Thymus (tissue), 11 donors: Measurements from ENCODE around the gene KCNMA1. TPM values are rescaled to one million over a fixed set of nuclear protein-coding genes. Genes with fewer than 3 reads are reported as not detected.

Experiments
- DNase-seq, 9 donors: peaks; one replicate each; pipeline ENCODE4 v3.0.0-alpha.2; 2013; ENCODE audit warnings: low spot score in 9 of 9, low read depth in 6 of 9, missing footprints in 1 of 9
- H3K27ac ChIP-seq, 2 donors: one replicate each; pipeline ENCODE4 v1.5.1; 2013; ENCODE audit warnings: control low read depth in 1 of 2, low read depth in 1 of 2, low read length in 1 of 2, mild to moderate bottlenecking in 1 of 2, moderate library complexity in 1 of 2
- H3K27me3 ChIP-seq, 2 donors: one replicate each; pipeline ENCODE4 v1.5.1; 2013; ENCODE audit warnings: low read length in 1 of 2; ENCODE audit not compliant: control insufficient read depth in 2 of 2, insufficient read depth in 1 of 2
- H3K36me3 ChIP-seq, 2 donors: one replicate each; pipeline ENCODE4 v1.5.1; 2013; ENCODE audit warnings: low read length in 1 of 2, mild to moderate bottlenecking in 1 of 2, moderate library complexity in 1 of 2; ENCODE audit not compliant: control insufficient read depth in 2 of 2, insufficient read depth in 2 of 2
- H3K4me1 ChIP-seq, 2 donors: one replicate each; pipeline ENCODE4 v1.5.1; 2013; ENCODE audit warnings: low read length in 2 of 2; ENCODE audit not compliant: control insufficient read depth in 2 of 2, insufficient read depth in 2 of 2
- H3K4me3 ChIP-seq, 2 donors: one replicate each; pipeline ENCODE4 v1.5.1; 2013; ENCODE audit warnings: low read length in 2 of 2, control low read depth in 1 of 2, mild to moderate bottlenecking in 1 of 2
- H3K9me3 ChIP-seq, 2 donors: one replicate each; pipeline ENCODE4 v1.5.1; 2013; ENCODE audit warnings: low read length in 1 of 2, mild to moderate bottlenecking in 1 of 2; ENCODE audit not compliant: control insufficient read depth in 2 of 2, insufficient read depth in 1 of 2
- WGBS: extraction: QIAGEN DNeasy Blood & Tissue Kit; methylation state at CpG from one replicate; pipeline ENCODE4 v1.1.7; 2013; 5-methylcytosine and 5-hydroxymethylcytosine counted together
- polyA plus RNA-seq: library from polyadenylated mRNA; stranded (reverse); fragments of 200-250 nt; gene quantifications from one replicate; pipeline ENCODE4 v1.2.3, GENCODE V29; 2013
- total RNA-seq: library from RNA; stranded (reverse); fragments of 120-200 nt; gene quantifications from one replicate; pipeline ENCODE4 v1.2.4, GENCODE V29; 2013
- donor health status: healthy.

Gene KCNMA1
- total and polyA plus RNA-seq, 2 donors: 1.9 to 12.9 TPM

DNA sequence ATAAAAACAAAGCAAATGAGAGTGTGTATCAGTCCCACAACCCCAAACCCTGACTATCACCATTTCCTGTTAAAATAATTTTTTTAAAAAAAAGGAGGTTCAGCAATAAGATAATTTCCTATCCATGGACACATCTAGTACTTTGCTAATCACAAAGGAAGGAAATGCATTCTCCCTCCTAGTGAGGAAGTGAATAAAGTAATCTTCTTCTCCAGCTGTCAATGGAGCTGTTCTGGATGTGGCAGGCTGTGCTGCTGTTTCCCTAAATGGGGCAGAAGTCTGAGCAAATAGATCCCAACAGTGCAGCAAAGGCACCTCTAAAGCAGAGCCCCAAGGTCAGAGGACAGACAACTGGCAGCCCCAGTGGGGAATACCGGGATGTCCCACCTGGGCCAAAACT is 540.0 kb downstream of the KCNMA1 start:
- WGBS: 93% methylated on average over 1 of the region's 1 CpG
- Histone ChIP-seq H3K36me3 (no peaks in the 10 kb centered on the region), H3K9me3 (no peaks in the 10 kb centered on the region), H3K4me1 (no peaks in the 10 kb centered on the region), H3K27ac (no peak overlapping the region), H3K27me3 (no peaks in the 10 kb centered on the region), H3K4me3 (no peak overlapping the region)
- DNase-seq: no peak

GRCh38 chr10:77093126-77093525 is 544.5 kb downstream of the KCNMA1 start:
- H3K36me3 ChIP-seq: no peaks in the 10 kb centered on the region
- 87% methylated on average over 2 of the region's 2 CpGs for WGBS
- H3K9me3 ChIP-seq: no peaks in the 10 kb centered on the region
- no peak overlapping the region for H3K27ac ChIP-seq
- H3K4me3 ChIP-seq: no peak overlapping the region
- H3K4me1 ChIP-seq: no peaks in the 10 kb centered on the region
- DNase-seq: no peak
- no peaks in the 10 kb centered on the region for H3K27me3 ChIP-seq

DNA sequence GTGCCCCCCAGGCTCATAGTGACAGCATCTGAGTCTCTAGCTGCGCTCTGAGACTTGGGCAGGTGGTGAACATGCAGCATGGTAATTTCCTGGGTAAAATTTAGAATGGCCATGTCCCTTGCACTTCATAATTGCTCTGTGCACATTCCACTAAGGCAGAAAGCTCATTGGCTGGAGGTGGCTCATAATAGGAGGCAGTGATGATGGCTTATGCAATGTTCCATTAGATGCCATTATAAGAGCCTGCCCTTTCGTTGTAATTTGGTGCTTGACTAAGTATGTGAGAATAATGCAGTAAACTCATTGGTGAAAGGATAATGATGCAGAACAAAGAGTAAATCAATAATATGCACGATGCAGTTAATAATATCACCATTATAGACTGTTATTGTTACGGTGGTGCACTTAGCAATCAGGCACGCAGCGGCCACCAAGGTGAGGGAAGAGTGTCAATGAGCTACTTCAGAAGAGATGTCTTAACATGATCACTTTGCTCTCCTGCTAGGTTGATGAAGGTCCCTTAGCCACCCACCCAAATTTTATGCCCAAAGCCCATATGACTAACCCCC is 545.9 kb downstream of the KCNMA1 start:
- 85% methylated on average over 6 of the region's 6 CpGs for WGBS
- Histone ChIP-seq H3K27me3 (no peaks in the 10 kb centered on the region), H3K9me3 (no peaks in the 10 kb centered on the region), H3K27ac (no peak overlapping the region), H3K4me3 (no peak overlapping the region), H3K4me1 (no peaks in the 10 kb centered on the region), H3K36me3 (no peaks in the 10 kb centered on the region)
- DNase-seq: no peak

DNA sequence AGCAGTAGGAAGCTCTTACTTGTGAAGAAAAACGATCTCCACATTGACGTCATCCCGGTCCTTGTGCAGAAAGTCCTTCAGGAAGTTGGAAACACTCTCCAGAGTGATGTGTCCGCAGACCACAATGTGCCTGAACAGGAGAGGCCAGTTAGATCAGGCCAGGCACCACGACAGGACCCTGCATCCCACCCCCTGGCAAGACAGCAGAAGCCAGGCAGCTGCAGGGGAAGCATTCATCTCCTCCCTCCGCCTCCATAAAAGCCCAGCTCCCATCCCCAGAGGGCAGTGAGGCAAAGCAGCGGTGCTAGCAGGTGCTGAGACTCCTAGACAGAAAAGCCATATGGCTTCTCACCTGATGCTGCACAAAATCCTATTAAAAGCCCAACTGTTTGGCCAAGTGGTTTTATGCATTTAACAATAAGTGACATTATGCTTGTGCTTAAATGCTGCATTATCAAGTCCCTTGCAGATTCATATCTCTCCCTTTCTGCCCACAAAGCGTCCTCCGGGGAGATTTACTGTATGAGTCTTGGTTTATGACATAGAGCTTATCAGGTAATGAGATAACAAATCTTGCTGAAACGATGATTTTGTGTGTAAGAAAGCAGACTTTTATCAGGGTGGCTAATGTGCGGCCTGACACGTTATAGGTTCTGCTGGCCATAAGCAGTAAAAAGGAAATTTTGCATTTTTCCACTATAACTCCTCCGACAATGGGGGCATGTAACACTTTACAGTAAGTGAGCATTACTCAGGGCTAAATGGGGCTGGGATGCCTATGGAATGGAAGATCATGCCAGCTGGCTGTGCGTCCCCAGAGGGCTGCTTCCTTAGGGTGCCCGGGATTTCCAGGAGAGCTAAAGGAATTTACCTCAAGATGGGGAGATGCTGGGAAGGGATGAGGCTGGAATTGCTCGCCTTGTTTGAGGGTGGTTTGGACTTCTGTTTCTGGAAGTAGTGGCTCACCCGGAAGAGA is 546.9 kb downstream of the KCNMA1 start:
- Histone ChIP-seq H3K27ac (no peak overlapping the region), H3K4me3 (no peak overlapping the region), H3K36me3 (no peaks in the 10 kb centered on the region), H3K9me3 (no peaks in the 10 kb centered on the region), H3K4me1 (no peaks in the 10 kb centered on the region), H3K27me3 (no peaks in the 10 kb centered on the region)
- DNase-seq: no peak
- 89% methylated on average over 17 of the region's 17 CpGs for WGBS

DNA sequence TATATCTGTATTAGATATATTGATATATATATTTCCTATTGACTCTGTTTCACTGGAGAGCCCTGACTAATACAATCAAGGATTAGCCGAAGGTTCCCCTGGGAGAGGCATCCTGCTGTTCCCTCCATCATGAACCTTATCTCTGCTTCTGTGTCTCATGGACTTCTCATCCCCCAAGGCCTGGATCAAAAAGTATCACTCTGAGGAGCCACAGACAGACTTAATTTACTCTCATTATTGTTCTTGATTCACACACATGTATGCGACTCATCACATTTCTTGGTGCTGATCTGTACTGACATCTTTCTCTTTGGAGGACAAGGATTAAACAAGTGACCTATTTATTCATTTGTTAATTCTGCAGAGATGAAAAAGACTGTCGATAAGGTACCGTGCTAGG is 550.2 kb downstream of the KCNMA1 start:
- DNase-seq: no peak
- no peaks in the 10 kb centered on the region for H3K36me3 ChIP-seq
- no peak overlapping the region for H3K27ac ChIP-seq
- over 99% methylated on average over 4 of the region's 4 CpGs for WGBS
- no peaks in the 10 kb centered on the region for H3K9me3 ChIP-seq
- H3K27me3 ChIP-seq: no peaks in the 10 kb centered on the region
- H3K4me3 ChIP-seq: no peak overlapping the region
- no peaks in the 10 kb centered on the region for H3K4me1 ChIP-seq

DNA sequence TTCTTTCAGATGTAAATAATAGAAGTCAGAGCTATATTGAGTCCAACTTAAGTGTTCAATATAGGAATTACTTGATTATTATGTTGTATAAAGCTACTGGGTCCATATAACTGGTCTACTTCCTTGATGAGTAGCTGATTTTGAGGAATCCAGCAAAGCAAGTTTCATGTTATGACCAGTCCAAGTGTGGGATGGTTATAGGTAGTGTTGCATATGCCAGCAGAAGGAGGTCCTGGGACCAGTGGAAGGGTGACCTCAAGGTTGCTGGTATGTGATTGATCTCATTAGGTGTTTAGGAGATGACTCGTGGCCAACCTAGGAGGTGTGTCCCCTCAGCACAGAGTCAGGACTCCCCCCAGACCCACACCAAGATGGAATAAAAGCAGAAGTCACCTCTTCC is 551.5 kb downstream of the KCNMA1 start:
- H3K9me3 ChIP-seq: no peaks in the 10 kb centered on the region
- 95% methylated on average over 1 of the region's 1 CpG for WGBS
- no peak for DNase-seq
- H3K4me1 ChIP-seq: no peaks in the 10 kb centered on the region
- H3K36me3 ChIP-seq: no peaks in the 10 kb centered on the region
- H3K27ac ChIP-seq: no peak overlapping the region
- H3K27me3 ChIP-seq: no peaks in the 10 kb centered on the region
- H3K4me3 ChIP-seq: no peak overlapping the region

DNA sequence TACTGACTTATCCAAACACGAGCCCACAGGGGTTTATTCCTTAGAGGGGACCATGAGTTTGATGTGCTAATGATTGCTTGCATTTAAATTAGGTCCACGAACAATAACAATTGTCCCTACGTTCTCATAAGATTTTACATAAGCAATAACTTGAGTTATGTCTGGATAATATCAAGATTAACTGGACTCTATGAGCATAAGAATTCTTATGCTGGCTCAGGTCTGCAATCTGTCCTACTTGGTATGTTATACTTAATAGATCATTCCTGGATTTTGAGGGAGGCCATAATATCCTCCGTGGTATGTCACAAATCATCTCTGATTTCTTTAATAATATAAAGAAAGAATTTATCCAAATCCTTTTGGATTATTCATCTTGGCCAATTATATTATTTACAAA is 552.3 kb downstream of the KCNMA1 start:
- Histone ChIP-seq H3K4me1 (no peaks in the 10 kb centered on the region), H3K27me3 (no peaks in the 10 kb centered on the region), H3K27ac (no peak overlapping the region), H3K9me3 (no peaks in the 10 kb centered on the region), H3K4me3 (no peak overlapping the region), H3K36me3 (no peaks in the 10 kb centered on the region)
- no peak for DNase-seq
- WGBS: 93% methylated on average over 4 of the region's 4 CpGs

DNA sequence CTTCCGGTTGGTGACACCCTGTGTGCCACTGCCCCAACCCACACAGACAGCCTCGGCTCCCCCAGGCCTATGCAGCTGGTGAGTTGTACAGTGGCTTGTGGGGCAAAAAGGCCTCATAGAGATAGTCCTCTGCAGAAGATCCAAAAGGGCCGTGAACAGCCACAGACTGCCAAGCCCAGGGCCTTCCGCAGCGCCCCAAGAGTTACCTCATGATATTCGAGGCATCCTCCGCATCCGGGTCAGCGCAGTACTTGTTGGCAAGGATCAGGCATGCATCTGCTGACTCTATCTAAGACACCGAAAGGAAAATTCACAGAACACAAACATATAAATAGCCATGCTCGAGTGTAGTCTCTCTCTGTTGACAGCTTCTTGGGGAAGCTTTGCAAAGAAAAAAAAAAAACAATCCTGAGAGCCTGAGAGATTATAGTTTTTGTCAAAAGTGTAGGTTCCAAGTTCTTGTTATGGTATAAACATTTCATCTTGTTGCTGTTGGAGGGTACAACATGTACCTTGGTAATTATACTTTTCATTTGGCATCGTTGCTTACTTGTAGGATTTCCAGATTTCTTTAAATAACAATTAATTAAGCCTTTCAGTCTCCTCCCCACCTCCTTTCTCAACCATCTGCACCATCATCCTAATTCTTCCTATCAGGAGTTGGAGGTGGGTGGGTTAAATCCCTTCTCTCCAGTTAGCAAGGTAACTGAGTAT is 553.0 kb downstream of the KCNMA1 start:
- 93% methylated on average over 12 of the region's 12 CpGs for WGBS
- H3K27me3 ChIP-seq: no peaks in the 10 kb centered on the region
- H3K4me3 ChIP-seq: no peak overlapping the region
- no peak for DNase-seq
- no peaks in the 10 kb centered on the region for H3K36me3 ChIP-seq
- H3K4me1 ChIP-seq: no peaks in the 10 kb centered on the region
- H3K9me3 ChIP-seq: no peaks in the 10 kb centered on the region
- no peak overlapping the region for H3K27ac ChIP-seq
